Stimulated activated CD4-positive, alpha-beta T cell treated with anti-CD3 and anti-CD28 coated beads, TNF-alpha, amount 100 ng/mL, for 48 hours (primary cell): ENCODE measurements around the gene RPL12.
A peak's percentile ranks its signal among the peaks of the same experiment; 100 is the strongest.
"Not testable (repeated sequence)": the region's sequence is repeated elsewhere in the genome, so short reads cannot be mapped to it uniquely, and the experiment has no call there.

ENCODE experiments used
- DNase-seq, 3 donors: peaks; one replicate each; pipeline ENCODE4 v3.0.0-alpha.2; 2020; ENCODE audit warnings: low read depth in 3 of 3

RPL12 gene

DNA sequence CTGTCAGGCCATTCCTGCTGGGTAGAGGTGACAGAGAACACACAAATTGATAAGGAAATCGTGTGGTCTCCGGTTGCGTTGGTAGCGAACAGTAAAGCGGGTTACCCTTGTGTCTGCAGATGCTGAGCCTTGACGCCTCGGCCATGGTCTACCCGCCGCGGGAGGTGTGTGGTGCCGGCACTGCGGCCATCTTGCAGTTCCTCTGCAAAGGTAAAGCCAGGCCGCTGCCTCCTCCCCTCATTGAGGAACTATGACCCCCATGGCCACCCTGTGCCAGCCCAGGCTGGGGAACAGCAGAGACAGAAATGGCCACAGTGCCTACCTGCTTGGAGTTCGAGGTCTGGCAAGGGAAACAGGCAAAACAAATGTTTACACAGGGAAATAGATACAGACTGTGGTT, 16.4 kb upstream of the RPL12 start:
- DNase-seq: no peak

DNA sequence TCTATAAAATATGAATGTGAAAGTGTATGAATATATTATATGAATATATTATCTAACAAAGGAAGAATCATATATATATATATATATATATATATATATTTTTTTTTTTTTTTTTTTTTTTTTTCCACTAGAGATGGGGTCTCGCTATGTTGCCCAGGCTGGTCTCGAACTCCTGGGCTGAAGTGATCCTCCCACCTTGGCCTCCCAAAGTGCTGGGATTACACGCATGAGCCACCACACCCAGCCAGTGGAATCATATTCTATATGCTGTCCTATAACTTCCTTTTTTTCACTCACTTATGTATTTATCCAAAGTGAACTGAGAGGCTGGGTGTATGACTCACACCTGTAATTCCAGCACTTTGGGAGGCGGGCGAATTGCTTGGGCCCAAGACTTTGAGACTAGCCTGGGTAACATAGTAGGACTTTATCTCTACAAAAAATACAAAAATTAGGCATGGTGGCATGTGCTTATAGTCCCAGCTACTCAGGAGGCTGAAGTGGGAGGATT, 15.3 kb upstream of the RPL12 start:
- DNase-seq: not testable (repeated sequence)

DNA sequence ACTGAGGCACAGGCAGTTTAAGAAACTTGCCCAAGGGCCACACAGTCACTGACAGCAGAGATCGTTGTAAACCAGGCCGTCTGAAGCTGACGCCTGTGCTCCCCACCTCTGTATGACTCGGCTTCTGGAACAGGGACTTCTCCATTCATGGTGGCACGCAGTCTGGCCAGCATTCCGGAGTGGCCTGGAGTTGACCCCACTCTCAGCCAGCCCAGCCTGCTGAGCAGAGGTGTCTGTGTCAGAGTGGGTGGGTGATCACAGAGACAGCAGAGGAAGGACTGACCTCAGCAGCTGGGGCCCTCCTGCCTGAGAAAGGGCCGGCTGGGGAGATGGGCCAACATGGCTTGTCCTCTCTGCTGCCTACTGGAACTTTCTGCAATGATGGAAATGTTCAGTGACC, 12.7 kb upstream of the RPL12 start:
- no peak for DNase-seq

DNA sequence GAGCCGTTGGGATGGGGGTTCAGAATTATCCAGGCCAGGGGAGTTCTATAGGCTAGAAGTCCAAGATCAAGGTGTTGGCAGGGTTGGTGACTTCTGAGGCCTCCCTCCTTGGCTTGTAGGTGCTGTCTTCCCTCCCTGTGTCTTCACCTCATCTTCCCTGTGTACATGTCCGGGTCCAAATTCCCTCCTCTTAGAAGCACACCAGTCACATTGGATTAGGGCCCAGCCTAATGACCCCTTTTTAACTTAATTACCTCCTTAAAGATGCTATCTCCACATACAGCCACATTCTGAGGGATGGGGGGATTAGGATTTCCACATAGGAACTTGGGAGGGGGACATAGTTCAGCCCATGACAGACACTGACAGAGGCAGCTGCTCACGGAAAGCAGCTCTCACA, 12.2 kb upstream of the RPL12 start:
- no peak for DNase-seq

DNA sequence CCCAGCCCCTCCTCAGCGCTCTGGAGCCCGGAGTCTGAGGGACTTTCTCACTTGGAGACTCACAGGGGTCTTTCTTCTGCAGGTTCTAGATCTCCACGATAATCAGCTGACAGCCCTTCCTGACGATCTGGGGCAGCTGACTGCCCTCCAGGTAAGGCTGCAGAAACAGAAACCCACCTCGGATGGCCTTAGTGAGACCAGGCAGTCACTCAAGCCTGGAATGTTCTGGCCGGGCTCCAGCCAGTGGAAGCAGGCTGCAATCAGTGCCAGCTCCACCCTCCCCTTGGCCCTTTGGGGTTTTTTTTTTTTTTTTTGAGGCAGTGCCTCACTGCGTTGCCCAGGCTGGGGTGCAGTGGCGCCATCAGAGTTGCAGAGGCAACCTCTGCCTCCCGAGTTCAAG, 7.7 kb upstream of the RPL12 start:
- no peak for DNase-seq

DNA sequence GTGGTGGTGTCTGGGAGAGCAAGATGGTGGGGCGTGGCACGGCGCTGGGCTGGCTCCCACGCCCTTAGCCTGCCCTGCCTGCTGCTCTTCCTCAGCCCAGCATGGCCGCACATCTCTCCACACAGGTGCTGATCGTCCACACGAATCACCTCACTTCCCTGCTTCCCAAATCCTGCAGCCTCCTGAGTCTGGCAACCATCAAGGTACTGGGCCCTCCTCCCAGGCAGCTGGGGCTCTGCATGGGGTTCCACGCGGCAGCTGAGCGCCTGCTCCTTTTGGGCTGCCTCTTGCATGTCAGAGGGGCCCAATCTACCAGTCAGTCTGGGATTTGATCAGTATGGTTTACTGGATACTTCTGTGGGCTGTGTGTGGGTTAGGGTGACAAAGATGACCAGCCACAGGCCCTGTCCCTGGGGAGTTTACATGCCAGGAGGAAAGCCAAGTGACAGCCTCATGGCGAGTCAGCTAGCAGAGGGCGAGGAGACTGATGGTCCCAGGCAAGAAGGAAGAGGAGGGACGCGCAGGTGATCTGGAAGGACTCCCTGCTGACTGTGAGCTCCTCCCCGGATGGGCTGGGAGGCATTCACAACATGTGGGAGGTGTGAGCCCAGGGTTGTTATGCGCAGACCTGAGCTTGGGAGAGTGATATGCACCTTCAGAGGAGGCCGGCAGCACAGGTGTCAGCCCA, 6.1 kb upstream of the RPL12 start:
- DNase-seq: no peak

DNA sequence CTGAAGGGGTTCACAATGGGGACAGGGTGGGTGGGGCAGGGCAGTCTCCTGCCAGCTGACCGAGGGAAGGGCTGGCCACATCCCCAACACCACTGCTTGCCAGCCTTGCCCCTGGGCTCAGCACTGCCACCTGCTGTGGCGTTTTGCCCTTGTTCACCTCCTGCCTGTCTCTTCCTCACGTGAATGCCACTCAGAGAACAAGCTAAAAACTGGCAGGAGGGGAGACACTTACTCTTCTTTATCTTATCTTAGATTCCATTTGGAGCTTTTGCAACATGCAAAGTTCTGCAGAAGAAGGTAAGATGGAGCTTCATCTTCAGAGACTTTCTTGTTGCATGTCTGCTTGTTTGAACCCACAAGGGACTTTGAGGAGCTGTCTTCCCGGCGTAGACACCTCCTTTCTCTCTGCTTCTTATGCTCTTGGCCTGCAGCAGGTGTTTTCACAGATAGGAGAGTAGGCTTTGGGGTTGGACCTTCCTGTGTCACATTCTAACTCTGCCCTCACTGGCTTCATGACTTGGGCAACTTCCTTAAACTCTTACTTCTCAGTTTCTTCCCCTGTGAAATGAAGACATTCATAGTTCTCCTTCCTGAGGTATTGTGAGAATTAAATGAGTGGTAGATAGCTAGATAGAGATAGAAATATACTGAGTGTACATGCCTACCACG, 4.3 kb upstream of the RPL12 start:
- DNase-seq: no peak

DNA sequence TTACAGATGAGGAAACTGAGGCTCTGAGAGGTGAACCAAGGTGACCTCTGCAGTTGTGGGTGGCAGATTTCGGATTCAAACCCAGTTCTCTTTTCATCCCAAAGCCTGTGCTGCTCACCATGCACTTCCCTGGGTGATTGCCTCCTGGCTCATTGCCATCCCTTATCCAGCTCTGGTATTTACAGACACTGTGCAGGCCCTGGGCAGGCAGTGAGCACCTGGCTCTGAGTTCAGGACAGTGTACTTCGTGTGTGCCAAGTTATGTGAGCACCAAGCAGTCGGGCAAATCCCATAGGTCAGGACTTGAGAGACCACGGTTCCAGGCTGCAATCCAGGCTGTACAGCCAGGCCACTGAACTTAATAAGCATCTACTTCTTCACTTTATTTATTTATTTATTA, 1.5 kb upstream of the RPL12 start:
- no peak for DNase-seq

DNA sequence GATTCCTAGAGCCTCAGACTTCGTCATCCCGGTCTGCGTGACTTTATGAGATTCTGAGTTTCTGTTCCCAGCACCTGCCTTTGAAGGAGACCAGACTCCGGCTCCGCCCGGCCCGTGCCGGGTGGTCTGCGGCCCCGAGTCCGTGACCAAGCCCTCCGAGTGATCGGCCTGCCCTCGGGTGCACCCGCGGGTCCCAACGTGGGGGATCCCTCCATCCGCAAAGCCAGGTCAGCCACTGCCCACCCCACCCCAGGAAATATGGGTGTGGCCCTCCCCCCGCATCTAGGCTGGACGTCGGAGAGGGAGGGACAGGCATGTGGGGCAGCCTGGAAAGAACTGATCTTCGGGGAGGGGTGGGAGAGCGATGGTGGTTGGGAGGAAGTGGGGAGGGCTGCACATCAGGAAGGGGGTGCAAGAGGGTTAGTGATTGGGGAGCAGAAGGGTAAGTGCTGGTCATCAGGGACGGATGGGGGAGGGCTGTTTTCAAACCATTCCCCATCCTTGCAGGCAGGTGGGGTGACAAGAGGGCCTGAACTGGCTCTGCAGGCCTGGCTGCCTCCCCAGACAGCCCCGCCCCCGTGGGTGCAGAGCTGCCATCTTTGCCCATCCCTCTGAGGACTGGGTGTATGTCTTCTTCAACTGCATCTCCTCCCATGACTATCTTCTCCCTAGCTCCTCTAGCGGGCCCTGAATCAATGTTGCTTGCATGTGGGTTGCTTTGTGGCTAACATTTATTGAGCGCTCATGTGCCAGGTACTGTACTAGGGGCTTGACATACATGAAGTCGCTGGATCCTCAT, 851 bp upstream of the RPL12 start:
- DNase-seq: peak in 2 of 3 donors; percentile 40 to 48

DNA sequence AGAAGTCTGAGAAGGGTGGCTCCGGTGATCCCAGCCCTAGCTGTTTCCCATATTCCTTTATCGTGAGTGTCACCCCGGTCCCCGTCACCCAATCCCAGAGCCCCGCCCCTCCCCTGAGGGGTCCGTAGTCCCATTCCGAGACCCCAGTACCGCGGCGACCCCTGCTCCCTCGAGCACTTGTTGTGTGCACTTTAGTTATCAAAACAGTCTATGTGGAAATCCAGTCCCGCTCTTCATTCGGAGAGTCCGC, 327 bp upstream of the RPL12 start:
- no peak for DNase-seq

DNA sequence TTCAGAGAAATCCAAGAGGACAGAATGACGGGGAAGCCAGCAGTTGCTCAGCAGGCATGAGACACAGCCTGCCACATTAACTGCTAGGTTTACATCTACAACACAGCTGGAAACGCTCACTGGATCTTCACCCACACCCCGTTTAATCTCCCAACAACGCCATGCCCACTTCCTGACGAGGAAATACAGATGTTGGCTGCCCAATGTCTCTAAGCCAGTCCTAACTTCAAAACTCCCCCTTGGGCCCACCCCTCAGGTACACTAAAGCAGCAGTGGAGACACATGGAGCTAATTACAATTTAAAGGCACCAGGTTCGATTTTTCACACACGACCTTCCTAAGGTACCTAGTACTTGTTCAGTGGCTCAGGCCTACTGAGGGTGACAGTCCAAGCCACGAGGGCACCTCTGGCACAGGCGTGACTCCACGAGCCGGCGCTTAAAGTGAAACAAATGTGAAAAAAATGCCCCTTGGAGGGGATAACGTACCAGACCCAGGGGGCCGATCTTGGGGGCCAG, 904 bp downstream of the RPL12 start:
- no peak for DNase-seq

DNA sequence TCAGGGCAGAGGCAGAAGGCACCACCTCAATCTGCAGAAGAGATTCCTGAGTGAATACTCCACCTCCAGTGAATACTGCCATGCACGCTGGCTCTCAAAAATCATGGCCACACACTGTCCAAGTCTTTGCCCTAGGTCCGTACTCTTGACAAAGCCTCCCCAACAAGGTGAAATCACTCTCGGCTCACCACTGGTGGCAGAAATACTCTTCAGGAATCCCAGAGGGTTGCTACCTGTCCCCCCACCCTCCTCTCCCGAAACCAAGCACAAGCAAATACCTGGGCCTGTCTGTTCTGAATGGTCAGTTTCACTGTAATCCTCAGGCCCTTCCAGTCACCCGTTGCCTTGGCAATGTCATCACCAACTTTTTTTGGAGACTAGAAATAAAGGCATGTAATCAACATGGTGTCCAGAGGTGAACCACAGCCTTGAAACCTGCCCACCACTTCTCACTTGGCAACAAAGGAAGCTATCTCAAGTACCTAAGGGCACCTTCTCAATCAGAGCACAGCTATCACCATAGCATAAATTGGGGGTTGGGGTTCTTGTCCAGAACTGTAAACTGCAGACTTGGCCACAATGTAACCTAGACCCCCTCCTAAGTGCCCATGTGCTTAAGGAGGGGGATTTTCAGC, 1.8 kb downstream of the RPL12 start:
- no peak for DNase-seq

DNA sequence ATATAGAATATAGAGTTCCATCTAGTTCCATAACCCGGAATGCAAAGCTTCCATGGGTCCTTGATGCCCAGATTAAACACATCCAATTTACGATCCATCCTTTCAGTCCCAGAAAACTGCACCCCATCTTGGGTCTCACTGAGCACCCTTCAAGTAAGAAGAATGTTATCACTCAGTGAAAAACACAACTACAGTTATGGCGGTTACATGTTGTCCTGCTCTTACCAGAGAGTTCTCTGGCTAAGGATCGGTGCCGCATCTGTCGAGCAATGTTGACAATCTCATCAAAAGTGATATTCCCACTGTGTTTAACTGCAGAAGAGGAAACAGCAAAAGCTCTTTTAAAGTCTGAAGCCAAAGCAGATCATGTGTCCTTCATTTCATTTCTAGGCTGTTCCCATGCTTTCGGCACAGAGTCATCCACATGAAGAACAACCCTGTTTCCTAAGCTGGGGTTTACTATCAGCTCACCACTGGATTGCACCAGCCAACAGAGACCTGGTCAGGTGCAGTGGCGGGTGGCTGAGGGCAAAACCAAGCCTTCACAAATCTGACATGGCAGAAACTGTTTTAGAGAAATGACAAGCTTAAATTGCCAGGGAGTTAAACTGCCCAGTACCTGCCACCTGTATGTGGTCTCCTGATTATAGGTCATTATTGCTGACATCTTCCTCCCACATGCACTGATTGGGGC, 2.9 kb downstream of the RPL12 start:
- DNase-seq: no peak

DNA sequence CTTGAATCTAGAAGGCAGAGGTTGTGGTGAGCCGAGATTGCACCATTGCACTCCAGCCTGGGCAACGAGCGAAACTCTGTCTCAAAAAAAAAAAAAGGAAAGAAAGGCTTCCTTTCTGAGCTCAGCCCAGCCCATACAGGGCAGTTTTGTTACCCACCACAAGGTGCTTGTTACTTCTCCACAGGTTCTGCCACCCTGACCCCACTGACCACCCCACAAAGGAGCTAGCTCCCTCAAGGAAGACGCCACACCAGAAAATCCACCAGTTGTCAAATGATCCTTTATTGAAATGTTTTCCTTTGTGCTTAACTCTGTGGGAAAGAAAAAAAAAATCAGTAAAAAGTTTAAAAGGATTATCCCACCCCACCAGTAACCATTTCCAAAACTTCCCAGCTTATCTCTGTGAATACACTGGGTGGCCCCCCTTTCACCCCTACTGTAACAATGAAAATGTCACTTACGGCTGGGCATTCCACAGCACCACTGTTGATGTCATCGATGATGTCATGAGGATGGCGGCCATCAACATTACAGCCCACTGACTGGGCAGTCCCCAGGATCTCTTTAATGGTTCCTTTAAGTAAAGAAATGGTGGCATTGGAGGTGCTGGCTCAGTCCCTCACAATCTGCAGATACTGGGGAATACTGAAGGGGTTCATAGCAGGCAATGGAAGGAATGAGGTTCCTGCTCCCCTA, 3.6 kb downstream of the RPL12 start:
- DNase-seq: no peak

DNA sequence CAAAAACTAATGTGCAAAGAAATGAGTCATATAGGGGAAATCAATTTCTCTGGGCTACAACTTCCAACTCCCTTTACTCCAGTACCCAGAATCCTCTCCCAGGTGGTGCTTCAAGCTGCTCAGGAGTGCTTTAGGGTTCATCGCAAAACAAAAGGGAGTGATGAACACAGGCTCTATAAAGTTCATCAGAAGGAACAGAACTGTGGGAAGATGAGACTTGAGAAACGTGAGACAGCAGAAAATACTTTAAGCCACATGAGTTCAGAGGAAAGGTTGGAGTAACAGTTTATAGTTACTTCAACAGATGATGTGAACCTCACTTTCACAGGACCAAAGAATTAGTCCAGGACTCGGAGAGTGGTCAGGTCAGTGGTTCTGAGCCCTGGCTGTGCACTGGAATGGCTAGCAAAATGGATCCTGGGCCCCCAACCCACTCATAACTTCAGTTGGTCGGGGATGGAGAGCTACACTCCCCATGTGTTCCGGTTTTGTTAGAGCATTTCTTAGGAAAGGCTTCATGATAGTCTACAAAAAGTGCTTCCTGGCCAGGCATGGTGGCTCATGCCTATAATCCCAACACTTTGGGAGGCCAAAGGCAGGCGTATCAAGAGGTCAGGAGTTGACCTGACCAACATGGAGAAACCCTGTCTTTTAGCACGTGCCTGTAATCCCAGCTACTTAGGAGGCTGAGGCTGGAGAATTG, 4.3 kb downstream of the RPL12 start:
- no peak for DNase-seq

DNA sequence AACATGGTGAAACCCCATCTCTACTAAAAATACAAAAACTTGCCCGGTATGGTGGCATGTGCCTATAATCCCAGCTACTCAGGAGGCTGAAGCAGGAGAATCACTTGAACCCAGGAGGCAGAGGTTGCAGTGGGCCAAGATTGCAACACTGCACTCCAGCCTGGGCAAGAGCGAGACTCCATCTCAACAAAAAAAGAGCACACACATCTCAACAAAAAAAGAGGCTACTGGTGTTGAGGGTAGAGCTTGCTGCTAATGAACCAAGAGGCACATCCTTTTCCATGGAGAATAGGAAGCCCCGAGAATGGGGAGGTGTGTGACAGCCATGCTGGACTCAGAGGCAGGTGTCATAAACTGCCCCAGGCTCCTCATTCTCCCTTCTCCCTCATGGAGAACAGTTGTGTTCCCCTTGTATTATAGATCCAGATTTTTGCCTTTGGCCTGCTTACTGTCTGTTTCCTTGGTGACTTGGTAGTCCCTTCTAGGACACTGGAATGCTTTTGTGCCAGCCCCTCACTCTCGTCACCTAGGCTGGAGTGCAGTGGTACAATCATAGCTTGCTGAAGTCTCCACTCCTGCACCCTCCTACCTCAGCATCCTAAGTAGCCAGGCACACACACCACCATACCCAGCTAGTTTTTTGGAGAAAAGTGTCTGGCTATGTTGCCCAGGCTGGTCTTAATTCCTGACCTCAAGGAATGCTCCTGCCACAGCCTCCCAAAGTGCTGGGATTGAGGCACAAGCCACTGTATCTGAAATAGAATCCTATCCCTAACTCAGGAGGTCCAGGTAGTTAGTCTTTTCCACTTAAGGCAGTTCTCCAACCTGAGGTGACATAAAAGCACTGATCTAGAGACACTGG, 5.1 kb downstream of the RPL12 start:
- DNase-seq: no peak

DNA sequence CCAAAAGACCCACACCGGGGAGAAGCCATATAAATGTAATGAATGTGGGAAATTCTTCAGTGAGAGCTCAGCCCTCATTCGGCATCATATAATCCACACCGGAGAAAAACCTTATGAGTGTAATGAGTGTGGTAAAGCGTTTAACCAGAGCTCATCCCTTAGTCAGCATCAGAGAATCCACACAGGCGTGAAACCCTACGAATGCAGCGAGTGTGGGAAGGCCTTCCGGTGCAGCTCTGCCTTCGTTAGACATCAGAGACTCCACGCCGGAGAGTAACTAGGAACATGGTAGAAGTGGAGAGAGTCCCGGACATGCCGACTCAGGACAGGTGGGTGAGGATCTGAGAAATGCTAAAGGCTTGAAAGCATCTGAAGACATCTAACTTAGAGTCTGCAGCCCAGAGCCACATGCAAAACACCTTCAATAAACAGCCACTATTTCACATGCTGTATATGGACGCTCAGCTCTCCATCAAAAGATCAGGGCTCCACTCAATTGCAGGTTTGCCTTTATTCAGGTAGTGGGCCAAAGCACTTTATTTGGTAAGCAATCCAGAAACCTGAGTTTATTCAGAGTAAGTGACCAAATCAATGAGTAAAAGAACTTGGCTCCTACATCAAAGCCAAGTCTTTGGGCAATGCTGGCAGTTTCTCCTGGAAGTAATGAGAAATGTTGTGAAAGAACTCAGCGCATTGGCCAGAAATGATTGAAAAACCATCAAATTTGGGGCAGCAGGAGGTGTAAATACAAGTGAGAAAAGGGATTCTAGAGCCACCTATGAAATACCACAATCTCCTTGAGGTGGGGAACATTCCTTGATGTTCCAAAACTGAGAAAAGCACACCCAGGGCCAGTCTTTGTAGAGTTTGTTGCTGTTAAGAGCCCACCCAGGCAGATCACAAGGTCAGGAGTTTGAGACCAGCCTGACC, 6.0 kb downstream of the RPL12 start:
- no peak for DNase-seq

DNA sequence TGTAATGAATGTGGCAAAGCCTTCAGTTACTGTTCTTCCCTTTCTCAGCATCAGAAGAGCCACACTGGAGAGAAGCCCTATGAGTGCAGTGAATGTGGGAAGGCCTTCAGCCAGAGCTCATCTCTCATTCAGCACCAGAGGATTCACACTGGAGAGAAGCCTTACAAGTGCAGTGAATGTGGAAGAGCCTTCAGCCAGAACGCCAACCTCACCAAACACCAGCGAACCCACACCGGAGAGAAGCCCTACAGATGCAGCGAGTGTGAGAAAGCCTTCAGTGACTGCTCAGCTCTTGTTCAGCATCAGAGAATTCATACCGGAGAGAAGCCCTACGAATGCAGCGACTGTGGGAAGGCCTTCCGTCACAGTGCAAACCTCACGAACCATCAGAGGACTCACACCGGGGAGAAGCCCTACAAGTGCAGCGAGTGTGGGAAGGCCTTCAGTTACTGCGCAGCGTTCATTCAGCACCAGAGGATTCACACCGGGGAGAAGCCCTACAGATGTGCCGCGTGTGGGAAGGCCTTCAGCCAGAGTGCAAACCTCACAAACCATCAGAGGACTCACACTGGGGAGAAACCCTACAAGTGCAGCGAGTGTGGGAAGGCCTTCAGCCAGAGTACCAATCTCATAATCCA, 6.8 kb downstream of the RPL12 start:
- no peak for DNase-seq
